CD4-positive, CD25-positive, alpha-beta regulatory T cell (primary cell): ENCODE results near the gene EPB41L4B. TPM values are rescaled to one million over a fixed set of nuclear protein-coding genes. Genes with fewer than 3 reads are reported as not detected.

Source experiments
- ATAC-seq, 2 donors: fragments of 150-1000 bp; cut with Tn5 transposase; one replicate each; pipeline ENCODE4 v1.10.0; 2021; ENCODE audit warnings: low read depth in 2 of 2, moderate number of reproducible peaks in 2 of 2, moderate library complexity in 1 of 2
- DNase-seq, 3 donors: peaks; one replicate each; pipeline versions ENCODE4 v3.0.0 to v3.0.0-alpha.2; 2012 to 2022; ENCODE audit warnings: mixed read lengths in 1 of 3
- H3K27ac ChIP-seq: one replicate; pipeline ENCODE4 v1.7.0; 2013; ENCODE audit warnings: mild to moderate bottlenecking, low read length; ENCODE audit not compliant: insufficient read depth, poor library complexity, severe bottlenecking
- H3K27me3 ChIP-seq: one replicate; pipeline ENCODE4 v1.7.0; 2013; ENCODE audit warnings: low read length; ENCODE audit not compliant: control insufficient read depth, insufficient read depth
- H3K36me3 ChIP-seq: one replicate; pipeline ENCODE4 v1.7.0; 2013; ENCODE audit warnings: mild to moderate bottlenecking, low read length, moderate library complexity; ENCODE audit not compliant: control insufficient read depth, insufficient read depth
- H3K4me1 ChIP-seq: 2 replicates; pipeline ENCODE4 v1.7.0; 2013; ENCODE audit warnings: mild to moderate bottlenecking, low read length; ENCODE audit not compliant: insufficient read depth, control insufficient read depth, poor library complexity, severe bottlenecking
- H3K4me3 ChIP-seq: one replicate; pipeline ENCODE4 v1.7.0; 2013; ENCODE audit warnings: low read depth, mild to moderate bottlenecking, low read length, moderate library complexity
- H3K9me3 ChIP-seq, 2 experiments: 1 replicate in 1 of 2; 2 replicates in 1 of 2; pipeline ENCODE4 v1.7.0; 2013; ENCODE audit warnings: low read length in 2 of 2, mild to moderate bottlenecking in 1 of 2, moderate library complexity in 1 of 2; ENCODE audit not compliant: control insufficient read depth in 2 of 2
- H3K27ac Mint-ChIP-seq, 3 donors: one replicate each; pipeline ENCODE4 v1.8.0; 2020 to 2022; ENCODE audit warnings: mild to moderate bottlenecking in 3 of 3, mixed read lengths in 3 of 3, moderate library complexity in 2 of 3
- H3K27me3 Mint-ChIP-seq: one replicate; pipeline ENCODE4 v1.8.0; 2022; ENCODE audit warnings: mild to moderate bottlenecking, mixed read lengths
- H3K36me3 Mint-ChIP-seq: one replicate; pipeline ENCODE4 v1.8.0; 2020; ENCODE audit warnings: mixed read lengths
- H3K4me1 Mint-ChIP-seq, 4 donors: one replicate each; pipeline ENCODE4 v1.8.0; 2020 to 2022; ENCODE audit warnings: mixed read lengths in 4 of 4, mild to moderate bottlenecking in 1 of 4
- H3K4me3 Mint-ChIP-seq, 4 donors: one replicate each; pipeline ENCODE4 v1.8.0; 2020 to 2022; ENCODE audit warnings: mild to moderate bottlenecking in 4 of 4, mixed read lengths in 4 of 4, moderate library complexity in 3 of 4
- H3K9me3 Mint-ChIP-seq, 7 donors: one replicate each; pipeline ENCODE4 v1.8.0; 2020 to 2022; ENCODE audit warnings: mixed read lengths in 7 of 7, mild to moderate bottlenecking in 3 of 7, moderate library complexity in 2 of 7
- polyA plus RNA-seq, 4 donors: library from polyadenylated mRNA; unstranded; fragments of 300-500 nt; fragmentation: Illumina TruSeq; gene quantifications; one replicate each; pipeline ENCODE4 v1.2.3, GENCODE V29; 2021
- total RNA-seq: library from RNA; stranded (reverse); gene quantifications from one replicate; pipeline ENCODE4 v1.2.3, GENCODE V29; 2022

Gene EPB41L4B
- total and polyA plus RNA-seq, 5 donors from 2014 or later: not detected

DNA sequence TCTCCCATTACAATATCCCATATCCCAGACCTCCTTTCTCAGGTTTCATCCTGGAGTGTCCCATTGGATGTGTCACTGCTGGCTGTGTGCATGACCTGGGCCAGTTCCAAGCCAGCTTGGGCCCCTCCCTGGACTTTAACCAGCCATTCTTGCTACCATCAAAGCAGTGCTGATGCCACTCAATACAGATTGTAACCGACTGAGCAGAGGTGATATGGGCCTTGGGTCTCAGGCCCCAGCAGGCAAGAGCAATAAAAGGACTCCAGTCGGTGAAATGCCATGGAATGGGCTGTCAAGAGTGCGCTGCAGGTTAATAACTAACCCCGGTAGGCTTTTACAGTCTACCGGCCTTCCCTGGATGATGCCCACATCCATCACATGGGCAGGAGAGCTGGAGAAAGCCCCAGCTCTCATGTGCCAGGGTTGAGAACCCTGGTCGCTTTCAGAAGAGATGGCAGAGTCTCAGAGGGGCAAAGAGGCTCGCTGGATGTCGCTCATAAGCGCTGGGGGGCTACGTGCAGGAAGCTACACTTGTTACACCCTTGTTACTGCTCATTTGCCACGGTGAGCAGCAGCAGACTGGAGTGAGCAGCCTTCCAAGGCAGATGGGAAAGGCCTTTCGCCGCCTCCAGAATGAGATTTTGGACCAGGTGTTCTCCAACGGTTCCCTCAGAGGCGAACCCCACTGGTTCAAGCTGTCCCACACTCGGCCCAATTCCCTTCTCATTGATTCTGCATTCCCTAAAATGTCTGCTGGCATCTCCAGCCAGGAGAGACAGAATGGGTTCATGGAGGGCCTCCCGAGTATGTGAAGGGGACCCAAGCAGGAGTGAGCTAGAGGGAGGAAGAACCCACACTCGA lies 13.2 kb downstream of the EPB41L4B start:
- Mint-ChIP-seq H3K36me3 (no peaks in the 10 kb centered on the region), H3K4me1 (peaks cover 0 to 3% (median 0%) of the 10 kb centered on the region in 4 donors), H3K27me3 (peaks cover 31% of the 10 kb centered on the region), H3K9me3 (no peaks in the 10 kb centered on the region), H3K27ac (no peak overlapping the region), H3K4me3 (no peak overlapping the region)
- H3K36me3 ChIP-seq: no peaks in the 10 kb centered on the region
- H3K27ac ChIP-seq: no peak overlapping the region
- H3K27me3 ChIP-seq: no peaks in the 10 kb centered on the region
- ATAC-seq (no peak), DNase-seq (no peak)
- H3K9me3 ChIP-seq: no peaks in the 10 kb centered on the region
- H3K4me1 ChIP-seq: no peaks in the 10 kb centered on the region
- H3K4me3 ChIP-seq: no peak overlapping the region

DNA sequence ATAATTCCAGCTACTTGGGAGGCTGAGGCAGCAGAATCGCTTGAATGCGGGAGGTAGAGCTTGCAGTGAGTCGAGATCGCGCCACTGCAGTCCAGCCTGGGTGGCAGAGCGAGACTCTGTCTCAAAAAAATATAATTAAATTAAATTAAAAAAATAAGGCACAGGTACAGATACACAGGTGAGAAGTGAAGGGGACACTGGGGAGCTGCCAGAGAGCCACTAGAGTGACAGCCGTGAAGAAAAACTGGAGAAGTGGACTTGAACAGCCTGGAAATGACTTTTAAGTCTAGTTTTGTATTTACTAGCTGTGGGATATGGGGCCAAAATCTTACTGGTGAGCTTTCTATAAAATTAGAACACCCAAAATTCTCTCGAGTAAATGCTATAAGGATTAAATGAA lies 15.1 kb downstream of the EPB41L4B start:
- H3K4me3 Mint-ChIP-seq: no peak overlapping the region
- H3K36me3 ChIP-seq: no peaks in the 10 kb centered on the region
- no peak for ATAC-seq
- peaks cover 2% of the 10 kb centered on the region for H3K27me3 ChIP-seq
- H3K4me3 ChIP-seq: no peak overlapping the region
- H3K9me3 ChIP-seq: no peaks in the 10 kb centered on the region
- no peaks in the 10 kb centered on the region for H3K4me1 Mint-ChIP-seq
- peaks cover 24% of the 10 kb centered on the region for H3K27me3 Mint-ChIP-seq
- H3K4me1 ChIP-seq: no peaks in the 10 kb centered on the region
- no peak overlapping the region for H3K27ac ChIP-seq
- no peak overlapping the region for H3K27ac Mint-ChIP-seq
- no peak for DNase-seq
- no peaks in the 10 kb centered on the region for H3K36me3 Mint-ChIP-seq
- H3K9me3 Mint-ChIP-seq: no peaks in the 10 kb centered on the region

DNA sequence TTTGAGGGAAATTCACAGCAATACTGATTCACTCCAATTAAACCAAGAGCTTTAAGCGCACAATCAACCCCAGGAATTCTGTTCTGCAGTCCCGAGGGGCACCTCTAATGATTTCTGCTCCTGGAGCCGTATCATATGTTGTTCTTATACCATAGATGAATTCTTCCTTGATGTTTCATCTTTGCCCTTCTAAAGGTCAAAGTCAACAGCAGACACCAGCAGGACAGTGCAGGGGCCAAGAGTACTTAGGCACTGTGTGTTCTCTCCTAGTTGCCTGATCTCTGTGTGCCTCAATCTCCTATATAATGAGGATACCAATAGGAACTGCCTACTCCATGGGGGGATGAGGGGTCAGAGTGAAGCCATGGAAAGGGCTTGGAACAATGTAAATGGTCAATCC lies 16.5 kb downstream of the EPB41L4B start:
- Histone ChIP-seq H3K36me3 (no peaks in the 10 kb centered on the region), H3K27me3 (peaks cover 2% of the 10 kb centered on the region), H3K4me1 (no peaks in the 10 kb centered on the region), H3K27ac (no peak overlapping the region), H3K4me3 (no peak overlapping the region), H3K9me3 (no peaks in the 10 kb centered on the region)
- DNase-seq (no peak), ATAC-seq (no peak)
- H3K4me1 Mint-ChIP-seq: no peaks in the 10 kb centered on the region
- no peaks in the 10 kb centered on the region for H3K36me3 Mint-ChIP-seq
- no peaks in the 10 kb centered on the region for H3K9me3 Mint-ChIP-seq
- peaks cover 32% of the 10 kb centered on the region for H3K27me3 Mint-ChIP-seq
- H3K27ac Mint-ChIP-seq: no peak overlapping the region
- no peak overlapping the region for H3K4me3 Mint-ChIP-seq

DNA sequence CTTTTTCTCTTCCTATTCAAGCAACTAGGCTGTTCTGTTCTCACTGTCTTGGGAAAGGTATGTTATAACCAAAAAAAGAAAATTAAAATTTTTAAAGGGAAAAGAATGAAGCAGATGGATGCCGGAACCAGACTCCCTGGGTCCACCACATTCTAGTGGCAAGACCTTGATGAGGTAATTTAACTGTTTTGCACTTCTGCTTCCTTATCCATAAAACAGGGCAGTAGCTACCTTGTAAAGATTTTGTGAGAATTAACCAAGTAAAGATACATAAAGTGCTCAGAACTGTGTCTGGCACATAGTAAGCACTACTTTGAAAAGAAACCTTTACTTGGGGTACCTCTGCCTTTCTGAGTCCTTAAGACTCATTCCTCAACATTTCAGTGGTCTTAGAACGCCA lies 17.0 kb downstream of the EPB41L4B start:
- Mint-ChIP-seq H3K27ac (no peak overlapping the region), H3K9me3 (no peaks in the 10 kb centered on the region), H3K27me3 (peaks cover 32% of the 10 kb centered on the region), H3K4me3 (no peak overlapping the region), H3K36me3 (no peaks in the 10 kb centered on the region), H3K4me1 (no peaks in the 10 kb centered on the region)
- Histone ChIP-seq H3K9me3 (no peaks in the 10 kb centered on the region), H3K36me3 (no peaks in the 10 kb centered on the region), H3K27ac (no peak overlapping the region), H3K4me3 (no peak overlapping the region), H3K4me1 (no peaks in the 10 kb centered on the region), H3K27me3 (peaks cover 2% of the 10 kb centered on the region)
- ATAC-seq: no peak
- no peak for DNase-seq

DNA sequence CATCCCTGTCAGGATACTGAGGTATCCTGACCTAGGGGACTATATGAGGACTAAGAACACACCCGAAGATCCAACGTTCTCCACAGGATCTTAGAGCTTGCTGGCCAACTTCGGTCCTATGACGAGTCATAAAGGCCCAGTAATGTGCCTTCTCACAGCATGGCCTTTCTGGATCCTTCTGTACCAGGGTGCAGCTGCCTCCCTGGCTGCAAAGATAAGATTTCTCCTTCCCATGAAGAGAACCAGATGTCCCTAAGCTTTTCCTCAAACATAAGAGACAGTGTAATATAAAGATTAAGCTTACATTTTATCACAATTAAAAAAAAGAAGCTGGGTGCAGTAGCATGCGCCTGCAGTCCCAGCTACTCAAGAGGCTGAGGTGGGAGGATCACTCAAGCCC lies 18.3 kb downstream of the EPB41L4B start:
- H3K27ac Mint-ChIP-seq: no peak overlapping the region
- no peaks in the 10 kb centered on the region for H3K4me1 ChIP-seq
- H3K9me3 Mint-ChIP-seq: no peaks in the 10 kb centered on the region
- H3K27ac ChIP-seq: no peak overlapping the region
- no peaks in the 10 kb centered on the region for H3K36me3 Mint-ChIP-seq
- H3K4me3 ChIP-seq: no peak overlapping the region
- no peak overlapping the region for H3K4me3 Mint-ChIP-seq
- DNase-seq (no peak), ATAC-seq (no peak)
- no peaks in the 10 kb centered on the region for H3K9me3 ChIP-seq
- peaks cover 2% of the 10 kb centered on the region for H3K27me3 ChIP-seq
- H3K4me1 Mint-ChIP-seq: no peaks in the 10 kb centered on the region
- peaks cover 24% of the 10 kb centered on the region for H3K27me3 Mint-ChIP-seq
- no peaks in the 10 kb centered on the region for H3K36me3 ChIP-seq

DNA sequence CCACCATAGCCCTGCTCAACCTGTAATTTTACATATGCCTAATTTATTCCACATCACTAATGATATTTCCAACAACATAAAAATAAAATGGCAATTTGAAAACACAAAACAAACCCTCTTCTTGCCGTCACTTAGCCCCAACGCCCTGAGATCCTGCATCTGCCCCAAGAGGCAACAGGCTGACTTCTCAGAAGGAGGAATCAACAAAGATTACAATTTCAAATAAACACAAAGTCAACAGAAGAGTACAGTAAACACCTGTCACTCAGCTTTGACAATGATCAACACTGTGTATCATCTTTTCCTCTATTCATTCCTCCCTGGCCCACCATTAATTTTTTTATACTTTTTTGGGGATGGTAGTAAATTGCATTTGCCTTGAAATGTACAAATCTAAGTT lies 19.8 kb downstream of the EPB41L4B start:
- H3K27me3 ChIP-seq: peaks cover 2% of the 10 kb centered on the region
- no peak overlapping the region for H3K4me3 Mint-ChIP-seq

DNA sequence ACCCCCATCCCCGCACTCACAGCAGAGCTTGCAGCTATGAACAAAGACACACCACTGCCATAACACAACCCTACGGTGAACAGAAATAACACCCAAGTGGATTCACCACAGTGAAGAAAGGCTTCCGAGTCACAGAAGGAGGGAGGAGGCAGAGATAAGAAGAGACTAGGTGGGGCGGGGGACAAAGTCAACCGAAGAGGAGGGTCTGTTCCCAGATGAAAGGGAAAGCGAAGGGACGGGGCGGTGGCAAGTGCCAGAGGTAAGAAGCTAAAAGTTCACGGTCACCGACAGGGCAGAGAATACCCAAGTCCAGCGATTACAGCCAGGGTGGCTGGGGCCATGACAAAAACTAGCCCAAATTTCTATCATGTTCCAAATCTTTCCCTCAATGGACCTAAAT lies 21.0 kb downstream of the EPB41L4B start:
- H3K27me3 ChIP-seq: peaks cover 2% of the 10 kb centered on the region
- no peaks in the 10 kb centered on the region for H3K36me3 Mint-ChIP-seq
- no peak overlapping the region for H3K4me3 Mint-ChIP-seq
- DNase-seq (no peak), ATAC-seq (no peak)
- H3K4me3 ChIP-seq: no peak overlapping the region
- H3K27me3 Mint-ChIP-seq: peaks cover 23% of the 10 kb centered on the region
- no peaks in the 10 kb centered on the region for H3K36me3 ChIP-seq
- peaks cover 0 to 6% (median 0%) of the 10 kb centered on the region in 4 donors for H3K4me1 Mint-ChIP-seq
- no peaks in the 10 kb centered on the region for H3K4me1 ChIP-seq
- peaks cover 0 to 1% (median 0%) of the 10 kb centered on the region in 7 donors for H3K9me3 Mint-ChIP-seq
- no peak overlapping the region for H3K27ac Mint-ChIP-seq
- no peak overlapping the region for H3K27ac ChIP-seq
- H3K9me3 ChIP-seq: no peaks in the 10 kb centered on the region

More for the DNA sequence above, 19.8 kb downstream of the EPB41L4B start:
- Mint-ChIP-seq H3K27me3 (peaks cover 19% of the 10 kb centered on the region), H3K27ac (no peak overlapping the region), H3K36me3 (no peaks in the 10 kb centered on the region), H3K9me3 (peaks cover 0 to 1% (median 0%) of the 10 kb centered on the region in 7 donors), H3K4me1 (no peaks in the 10 kb centered on the region)
- Histone ChIP-seq H3K9me3 (no peaks in the 10 kb centered on the region), H3K4me3 (no peak overlapping the region), H3K27ac (no peak overlapping the region), H3K36me3 (no peaks in the 10 kb centered on the region), H3K4me1 (no peaks in the 10 kb centered on the region)
- no peak for ATAC-seq
- DNase-seq: no peak

DNA sequence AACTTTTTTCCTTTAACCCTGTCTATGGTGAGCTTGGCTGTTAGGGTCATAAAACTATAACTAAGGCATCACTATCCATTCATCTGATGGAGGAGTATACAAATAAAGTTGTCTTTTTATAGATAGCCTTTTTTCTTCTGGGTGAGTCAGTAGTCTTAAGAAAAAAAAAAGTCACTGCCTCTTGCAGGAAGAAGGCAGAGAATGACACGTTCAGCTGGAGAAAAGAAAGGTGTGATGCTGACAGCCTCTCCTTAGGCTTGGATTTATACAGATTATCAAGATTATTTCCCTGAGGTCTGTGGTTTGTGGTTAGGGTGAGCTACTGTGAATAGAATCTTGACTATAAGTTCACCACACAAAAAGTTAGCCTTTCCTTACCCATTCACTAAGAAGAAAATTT lies 23.0 kb downstream of the EPB41L4B start:
- H3K36me3 ChIP-seq: no peaks in the 10 kb centered on the region
- peaks cover 0 to 6% (median 0%) of the 10 kb centered on the region in 4 donors for H3K4me1 Mint-ChIP-seq
- peaks cover 2% of the 10 kb centered on the region for H3K27me3 ChIP-seq
- H3K4me3 ChIP-seq: no peak overlapping the region
- H3K27me3 Mint-ChIP-seq: peaks cover 13% of the 10 kb centered on the region
- no peak for ATAC-seq
- no peak for DNase-seq
- H3K27ac Mint-ChIP-seq: no peak overlapping the region
- no peaks in the 10 kb centered on the region for H3K36me3 Mint-ChIP-seq
- peaks cover 0 to 1% (median 0%) of the 10 kb centered on the region in 7 donors for H3K9me3 Mint-ChIP-seq
- no peak overlapping the region for H3K4me3 Mint-ChIP-seq
- H3K9me3 ChIP-seq: no peaks in the 10 kb centered on the region
- no peaks in the 10 kb centered on the region for H3K4me1 ChIP-seq
- H3K27ac ChIP-seq: no peak overlapping the region
